CD4-positive, alpha-beta T cell treated with Interleukin-15 for 4 hours (primary cell): Measurements from ENCODE around the gene CYYR1.

Experiments used
- DNase-seq: peaks from one replicate; pipeline ENCODE4 v3.0.0-alpha.2; 2020; ENCODE audit warnings: low spot score

Gene CYYR1

GRCh38 chr21:26572702-26573381 is at the start of gene CYYR1:
Gene CYYR1, minus strand, starts transcription at chr21:26573286. Its CDS starts 346 bp downstream, at chr21:26572940.
- no peak for DNase-seq

- no peak for DNase-seq
Observed at GRCh38 chr21:26617176-26617575, 44.1 kb upstream of the CYYR1 start.

- DNase-seq, result no peak
Observed at GRCh38 chr21:26614251-26614650, 41.2 kb upstream of the CYYR1 start.

- no peak for DNase-seq
Observed at GRCh38 chr21:26599261-26599660, 26.2 kb upstream of the CYYR1 start.

GRCh38 chr21:26597981-26598380 is 24.9 kb upstream of the CYYR1 start:
- no peak for DNase-seq

- no peak for DNase-seq
Observed at GRCh38 chr21:26597031-26597430, 23.9 kb upstream of the CYYR1 start.

GRCh38 chr21:26595971-26596370 is 22.9 kb upstream of the CYYR1 start:
- no peak for DNase-seq

GRCh38 chr21:26593800-26594199 is 20.7 kb upstream of the CYYR1 start:
- DNase-seq, result no peak

- no peak for DNase-seq
Observed at GRCh38 chr21:26591543-26591942, 18.5 kb upstream of the CYYR1 start.

GRCh38 chr21:26588446-26588845 is 15.4 kb upstream of the CYYR1 start:
- no peak for DNase-seq

- DNase-seq, result no peak
Observed at GRCh38 chr21:26587736-26588201, 14.7 kb upstream of the CYYR1 start.

GRCh38 chr21:26583769-26584168 is 10.7 kb upstream of the CYYR1 start:
- DNase-seq, result no peak

- DNase-seq, result no peak
Observed at GRCh38 chr21:26581818-26582217, 8.7 kb upstream of the CYYR1 start.

- DNase-seq, result no peak
Observed at GRCh38 chr21:26572076-26572701, 897 bp downstream of the CYYR1 start.

- no peak for DNase-seq
Observed at GRCh38 chr21:26570203-26570602, 2.9 kb downstream of the CYYR1 start.

- no peak for DNase-seq
Observed at GRCh38 chr21:26565546-26565945, 7.5 kb downstream of the CYYR1 start.

GRCh38 chr21:26565111-26565510 is 8.0 kb downstream of the CYYR1 start:
- no peak for DNase-seq

GRCh38 chr21:26563856-26564503 is 9.1 kb downstream of the CYYR1 start:
- no peak for DNase-seq

- DNase-seq, result no peak
Observed at GRCh38 chr21:26560612-26561011, 12.5 kb downstream of the CYYR1 start.

GRCh38 chr21:26559099-26559498 is 14.0 kb downstream of the CYYR1 start:
- DNase-seq, result no peak

GRCh38 chr21:26557106-26557505 is 16.0 kb downstream of the CYYR1 start:
- DNase-seq, result no peak

GRCh38 chr21:26555540-26556146 is 17.4 kb downstream of the CYYR1 start:
- DNase-seq, result no peak

- no peak for DNase-seq
Observed at GRCh38 chr21:26554365-26554764, 18.7 kb downstream of the CYYR1 start.
